Activated CD4-positive, CD25-positive, alpha-beta regulatory T cell treated with anti-CD3 and anti-CD28 coated beads, Interleukin-2, amount 50 U/mL, for 72 hours (primary cell): Measurements from ENCODE around the gene EFCAB6.

Experiments used
- DNase-seq: peaks from one replicate; pipeline ENCODE4 v3.0.0; 2021

EFCAB6 gene

DNA sequence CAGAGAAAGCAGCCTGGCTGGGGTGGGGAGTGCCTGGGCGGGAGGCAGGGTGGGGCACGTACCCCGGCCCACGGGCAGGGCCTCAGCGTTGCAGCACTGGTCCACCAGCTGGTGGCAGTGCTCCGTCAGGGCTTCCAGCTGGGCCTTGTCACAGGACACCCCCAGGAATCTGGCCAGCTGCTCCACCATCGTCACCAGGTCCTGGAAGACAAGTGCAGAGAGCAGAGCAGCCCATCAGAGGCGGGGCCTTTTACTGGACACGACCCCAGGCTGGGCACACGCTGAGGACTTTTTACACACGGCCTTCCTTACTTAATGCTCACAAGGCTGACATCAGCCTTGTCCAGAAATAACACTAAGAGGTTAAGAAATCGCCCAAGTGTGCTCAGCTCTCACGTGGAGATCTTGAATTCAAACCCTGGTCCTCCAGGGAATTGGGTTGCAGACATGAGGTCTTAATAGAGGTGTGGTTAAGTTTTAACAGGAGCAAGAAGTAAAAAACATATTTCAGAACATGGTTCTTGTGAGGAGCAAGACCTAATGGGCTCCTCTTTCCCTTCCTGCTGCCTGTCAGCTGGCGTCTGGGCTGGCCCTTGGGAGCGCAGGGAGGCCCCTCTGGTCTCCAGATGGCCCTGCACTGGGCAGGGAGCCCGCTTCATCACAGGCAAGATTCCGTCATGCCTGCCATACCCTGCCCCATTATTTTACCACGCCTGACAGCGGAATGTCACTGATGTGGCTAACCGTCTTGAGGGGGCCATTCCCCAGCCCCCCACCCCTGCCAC lies 17.1 kb upstream of the EFCAB6 start:
- no peak for DNase-seq

DNA sequence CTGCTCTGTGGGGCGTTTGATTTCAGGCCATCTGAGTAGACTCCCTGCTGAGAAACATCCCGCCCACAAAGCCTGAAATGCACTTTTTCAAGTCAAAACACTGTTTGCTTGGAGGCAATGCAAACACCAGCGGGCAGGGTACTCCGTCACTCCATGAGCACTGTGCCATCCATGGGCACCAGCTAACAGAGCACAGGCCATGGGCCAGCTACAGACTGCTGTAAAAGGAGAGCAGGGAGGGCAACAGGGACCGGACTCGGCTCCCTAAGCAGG lies 16.6 kb upstream of the EFCAB6 start:
- DNase-seq = no peak

- DNase-seq = no peak
Measured at GRCh38 chr22:43827926-43828724, 16.0 kb upstream of the EFCAB6 start.

- DNase-seq = no peak
Measured at GRCh38 chr22:43827003-43827735, 15.1 kb upstream of the EFCAB6 start.

DNA sequence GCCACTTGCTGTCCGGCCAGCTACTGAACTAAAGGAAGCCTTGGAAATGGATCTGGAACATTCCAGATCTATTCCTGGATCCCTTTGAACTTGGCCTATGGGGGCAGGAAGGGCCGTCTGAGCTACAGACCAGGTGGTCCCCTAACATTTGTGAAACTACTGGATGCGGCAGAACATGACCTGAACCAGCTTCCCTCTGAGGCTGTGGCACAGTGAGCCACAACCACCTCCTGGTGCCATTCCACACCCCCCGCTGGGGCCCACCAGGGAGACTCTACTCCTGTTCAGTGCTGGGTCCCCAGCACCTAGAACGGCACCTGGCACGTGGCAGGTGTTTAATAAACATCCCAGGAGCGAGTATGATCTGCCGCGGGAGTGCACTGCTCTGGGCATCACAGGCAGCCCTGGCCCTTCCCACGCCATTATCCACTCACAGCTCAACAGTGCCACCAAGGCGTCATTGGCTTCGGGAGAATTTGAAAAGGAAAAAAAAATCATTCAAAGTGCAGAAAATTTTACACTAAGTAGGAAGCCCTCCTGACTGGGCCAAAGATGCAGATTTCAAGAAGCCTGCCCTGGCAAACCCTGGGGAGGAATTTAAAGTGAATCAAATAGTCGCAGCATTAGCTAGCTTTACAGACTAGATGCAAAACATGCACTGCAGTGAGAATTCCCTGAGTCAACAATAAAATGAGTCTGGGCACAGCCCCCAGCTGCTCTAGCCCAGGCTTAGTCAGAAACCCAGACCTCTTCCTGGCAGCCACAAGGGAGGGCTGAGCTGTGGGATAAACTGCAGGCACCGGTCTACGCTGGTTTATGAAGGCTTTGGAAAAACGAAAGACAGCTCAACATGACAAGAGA lies 14.3 kb upstream of the EFCAB6 start:
- DNase-seq = no peak

GRCh38 chr22:43825651-43826050 lies 13.5 kb upstream of the EFCAB6 start:
- no peak for DNase-seq

DNA sequence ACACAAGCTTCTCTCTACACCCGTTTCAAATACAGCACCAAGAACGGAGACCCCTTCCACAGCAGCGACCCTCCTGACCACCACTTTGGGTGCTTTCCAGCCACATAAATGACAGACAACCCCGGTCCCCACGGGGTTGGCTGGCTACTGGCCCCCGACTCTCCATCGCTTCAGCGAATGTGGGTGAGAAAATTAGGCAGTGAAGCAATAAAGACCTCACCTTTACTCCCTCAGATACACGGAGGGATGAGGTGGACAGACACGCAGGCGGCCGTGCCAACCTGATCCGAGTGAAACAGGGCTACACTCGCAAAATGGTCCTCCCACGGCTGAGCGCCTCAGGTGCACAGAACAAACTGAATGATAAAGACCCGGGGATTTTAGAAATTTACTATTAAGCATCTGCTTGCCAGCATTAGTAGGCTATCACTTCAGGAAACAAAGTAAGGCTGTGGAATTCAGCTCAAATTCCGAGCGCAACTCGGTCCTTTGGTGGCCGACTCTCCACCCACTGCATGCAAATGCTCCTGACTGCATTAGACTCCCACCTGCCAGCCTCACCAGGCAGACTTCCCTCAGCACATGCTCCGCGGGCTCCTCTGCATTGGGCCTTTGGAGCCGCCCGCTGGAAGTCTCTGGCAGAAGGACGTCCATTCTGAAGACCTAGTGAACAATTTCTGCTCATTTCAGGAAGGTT lies 12.8 kb upstream of the EFCAB6 start:
- DNase-seq = no peak

DNA sequence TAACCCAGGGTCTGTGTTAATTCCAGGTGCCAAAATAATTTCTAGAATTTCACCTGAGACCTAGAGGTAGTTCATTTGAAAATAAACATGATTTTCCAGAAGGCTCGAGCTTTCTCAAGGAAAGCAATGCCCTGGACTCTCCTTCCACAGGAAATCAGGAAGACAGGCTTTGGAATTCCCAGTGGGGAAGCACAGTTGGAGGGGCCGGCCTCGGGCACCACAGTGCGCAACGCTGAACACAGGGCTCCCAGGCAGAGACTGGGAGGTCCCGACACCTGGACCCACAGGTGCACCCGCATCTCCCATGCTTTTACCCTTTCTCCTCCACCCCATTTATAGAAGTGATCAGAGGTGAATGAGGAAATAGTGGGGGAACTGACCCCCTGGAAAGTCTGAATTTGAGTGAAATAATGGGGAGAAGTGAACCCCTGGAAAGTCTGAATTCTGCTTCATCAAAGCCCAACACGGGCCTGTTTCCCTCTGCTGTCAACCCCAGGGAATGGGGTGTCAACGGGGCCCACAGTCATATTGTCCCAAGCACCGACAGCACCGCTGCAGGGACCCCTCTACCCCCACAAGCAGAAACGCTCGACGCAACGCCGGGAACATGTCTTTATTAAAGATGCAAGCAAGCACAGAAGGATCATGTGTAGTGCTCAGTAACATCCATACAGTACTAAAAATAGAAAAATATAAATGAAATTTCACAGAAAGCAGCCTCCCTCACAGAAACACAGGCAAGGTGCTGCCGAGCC lies 12.0 kb upstream of the EFCAB6 start:
- DNase-seq = no peak

DNA sequence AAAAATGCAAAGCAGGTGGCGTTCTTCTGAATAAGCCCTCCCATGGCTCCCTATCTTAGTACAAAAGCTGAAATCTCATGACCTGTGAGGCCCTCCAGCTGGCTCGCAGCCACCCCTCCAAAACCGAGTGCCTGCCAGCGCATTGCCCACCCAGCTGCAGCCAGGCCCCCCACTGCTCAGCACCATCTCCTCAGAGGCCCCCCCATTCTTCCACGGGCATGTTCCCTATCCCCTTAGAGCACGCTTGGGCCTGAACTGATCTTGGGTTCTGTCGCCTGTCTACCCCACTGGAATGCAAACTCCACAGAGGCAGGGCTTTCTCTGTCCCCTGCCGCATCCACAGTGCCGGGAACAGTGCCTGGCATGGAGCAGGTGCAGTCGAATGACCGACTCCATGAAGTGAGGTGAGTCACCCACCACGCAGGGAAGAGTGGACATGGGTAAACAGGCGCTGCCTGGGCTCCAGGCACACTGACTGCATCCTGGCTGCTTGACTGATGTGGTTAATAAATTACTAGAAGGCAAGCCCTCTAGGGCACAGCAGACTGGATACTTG lies 11.3 kb upstream of the EFCAB6 start:
- DNase-seq = no peak

DNA sequence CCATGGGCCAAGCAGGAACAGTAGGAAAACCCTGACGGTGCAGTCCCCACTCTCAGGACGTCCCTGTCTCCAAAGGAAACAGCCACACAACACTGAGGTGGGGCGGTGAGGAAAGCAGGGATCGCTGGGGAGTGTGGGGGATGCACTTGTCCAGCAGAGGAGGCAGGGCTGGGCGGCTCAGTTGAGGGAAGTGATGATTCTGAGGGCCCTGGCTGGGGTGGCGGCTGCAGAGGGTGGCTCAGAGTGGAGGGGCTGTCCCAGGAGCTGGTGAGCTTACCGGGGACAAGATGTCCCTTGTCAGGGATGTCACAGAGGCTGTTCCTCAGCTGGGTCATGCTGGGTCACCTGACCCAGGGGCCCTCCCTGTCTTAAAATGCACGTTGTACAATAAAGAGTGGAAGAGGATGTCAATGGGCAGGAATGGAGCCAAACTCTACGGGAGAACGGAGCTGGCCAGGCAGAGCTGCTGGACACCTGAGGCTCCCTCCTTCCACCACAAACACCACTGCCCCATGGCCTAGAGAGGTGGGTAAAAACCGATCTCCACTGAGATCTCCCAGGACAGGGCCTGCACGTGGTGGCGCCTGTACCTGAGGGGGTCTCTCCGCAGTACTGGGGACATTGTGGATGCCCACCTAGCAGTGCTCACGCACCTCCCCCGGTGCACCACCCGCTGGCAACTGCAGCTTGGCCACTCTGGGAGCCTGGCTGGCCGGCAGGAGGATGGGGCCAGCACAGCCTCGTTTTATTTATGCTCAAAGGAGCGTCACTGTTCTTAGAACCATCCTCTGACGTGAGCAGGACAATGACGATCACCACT lies 9.7 kb upstream of the EFCAB6 start:
- DNase-seq = no peak

- DNase-seq = no peak
Measured at GRCh38 chr22:43820651-43821305, 8.7 kb upstream of the EFCAB6 start.

GRCh38 chr22:43819931-43820640 lies 8.0 kb upstream of the EFCAB6 start:
- no peak for DNase-seq

DNA sequence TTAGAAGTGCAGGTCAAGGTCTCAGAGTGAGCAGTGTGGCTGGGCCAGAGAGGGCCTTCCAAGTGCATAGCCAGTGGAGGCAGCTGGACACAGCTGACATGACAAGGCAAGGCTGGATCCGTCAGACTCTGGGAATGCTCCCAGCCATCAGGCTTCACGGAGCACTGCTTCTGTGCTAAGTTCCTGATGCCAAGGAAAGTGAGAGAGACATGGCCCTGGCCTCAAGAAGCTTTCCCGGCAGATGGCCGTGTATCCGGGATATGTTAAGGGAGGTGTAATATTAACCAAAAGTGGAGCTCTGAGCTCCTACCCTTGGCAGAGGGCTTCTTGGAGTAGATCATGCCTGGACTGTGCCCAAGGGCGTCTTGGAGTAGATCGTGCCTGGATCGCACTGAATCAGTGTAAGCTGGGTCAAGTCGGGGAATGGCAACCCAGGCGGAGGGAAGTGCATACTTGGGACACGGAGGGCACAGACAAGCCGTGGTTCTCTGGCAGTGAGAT lies 7.4 kb upstream of the EFCAB6 start:
- no peak for DNase-seq

GRCh38 chr22:43818981-43819380 lies 6.9 kb upstream of the EFCAB6 start:
- no peak for DNase-seq

GRCh38 chr22:43817402-43817801 lies 5.3 kb upstream of the EFCAB6 start:
- no peak for DNase-seq

DNA sequence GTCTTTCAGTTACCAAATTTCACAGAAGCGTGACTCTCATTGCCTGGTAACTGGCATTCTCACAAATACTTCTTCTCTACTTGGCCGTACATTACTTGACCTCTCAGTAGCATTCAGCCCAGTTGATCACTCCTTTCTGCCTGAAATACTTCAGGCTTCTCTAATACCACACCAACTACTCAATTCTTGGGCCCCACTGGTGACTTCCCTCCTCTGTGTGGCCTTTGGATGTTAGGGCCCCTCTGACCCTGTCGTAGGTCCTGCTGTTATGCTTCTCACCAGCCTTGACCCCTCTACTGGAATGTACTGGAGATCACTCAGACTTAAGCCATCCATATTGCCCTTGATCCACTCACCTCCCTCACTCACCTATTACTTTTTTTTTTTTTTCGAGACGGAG lies 2.2 kb upstream of the EFCAB6 start:
- DNase-seq = no peak

DNA sequence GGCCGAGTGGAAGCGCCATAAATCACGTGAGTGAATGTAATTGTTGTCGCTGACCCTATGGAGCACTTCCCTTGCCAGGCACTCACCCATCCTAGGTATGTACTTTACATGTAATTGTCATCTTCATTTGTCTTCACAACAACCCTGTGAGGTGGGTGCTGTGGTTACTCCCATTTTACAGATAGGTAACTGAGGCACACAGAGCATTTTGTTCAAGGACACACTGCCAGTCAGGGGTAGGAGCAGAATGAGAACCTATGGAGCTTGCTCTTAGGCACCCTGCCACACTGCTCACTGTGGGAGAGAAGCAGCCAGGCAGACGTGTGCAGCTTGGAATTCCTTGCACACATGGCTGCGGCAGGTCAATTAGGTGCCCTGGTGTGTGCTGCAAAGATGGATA lies 785 bp upstream of the EFCAB6 start:
- no peak for DNase-seq

- DNase-seq = no peak
Measured at GRCh38 chr22:43811777-43812148, 342 bp downstream of the EFCAB6 start.
